Breast epithelium (tissue), 4 donors: Measurements from ENCODE around the gene FUNDC2. TPM values are rescaled to one million over a fixed set of nuclear protein-coding genes. Genes with fewer than 3 reads are reported as not detected.

Source experiments
- DNase-seq, 2 donors: peaks; one replicate each; pipeline ENCODE4 v3.0.0-alpha.2; 2019; ENCODE audit warnings: low spot score in 2 of 2
- H3K27ac ChIP-seq, 2 donors: fragments of 200-600 bp; sonication (generic) in 1 of 2; one replicate each; pipeline ENCODE4 v1.5.1; 2016 to 2019; ENCODE audit warnings: mild to moderate bottlenecking in 1 of 2
- H3K27me3 ChIP-seq, 2 donors: fragments of 200-600 bp; sonication (generic) in 1 of 2; one replicate each; pipeline versions ENCODE4 v1.5.1 to v1.6.0; 2017 to 2019; ENCODE audit warnings: control low read depth in 1 of 2, mild to moderate bottlenecking in 1 of 2
- H3K36me3 ChIP-seq: fragments of 200-600 bp; one replicate; pipeline ENCODE4 v1.5.1; 2019
- H3K4me1 ChIP-seq, 2 donors: fragments of 200-600 bp; sonication (generic); one replicate each; pipeline ENCODE4 v1.5.1; 2016 to 2019; ENCODE audit warnings: control low read depth in 1 of 2
- H3K4me3 ChIP-seq, 3 donors: fragments of 200-600 bp; sonication (generic); 1 replicate in 2 of 3; 2 replicates in 1 of 3; pipeline ENCODE4 v1.5.1; 2016 to 2019; ENCODE audit warnings: mild to moderate bottlenecking in 3 of 3, moderate library complexity in 2 of 3
- H3K9me3 ChIP-seq, 2 donors: fragments of 200-600 bp; sonication (generic) in 1 of 2; one replicate each; pipeline ENCODE4 v1.5.1; 2016 to 2019; ENCODE audit warnings: control low read depth in 1 of 2
- POLR2A ChIP-seq: fragments of 450-650 bp; IDR thresholded peaks from one replicate; pipeline ENCODE4 v1.6.1; 2016; ENCODE audit warnings: antibody characterized with exemption, mild to moderate bottlenecking, moderate library complexity
- POLR2AphosphoS5 ChIP-seq, 3 donors: sonication (generic); formaldehyde crosslinking; IDR thresholded peaks; one replicate each; pipeline ENCODE4 v1.6.1; 2017; ENCODE audit warnings: antibody characterized with exemption in 3 of 3
- intact Hi-C: fragments of 100-400 bp; cut with DNase I; formaldehyde crosslinking; loops from one replicate; pipeline ENCODE4 v1.15.1; 2023; ENCODE audit warnings: low total_unique reads
- total RNA-seq, 3 donors: library from RNA; depleted of rRNA; stranded (reverse); fragments of >200 nt; gene quantifications; one replicate each; pipeline ENCODE4 v1.1.0, GENCODE V29; 2016
- TF ChIP-seq, protein P1 (sequence below), 3 donors: fragments of 450-650 bp; IDR thresholded peaks; one replicate each; pipeline ENCODE4 v1.5.1; 2016 to 2017; ENCODE audit warnings: antibody characterized with exemption in 3 of 3, mild to moderate bottlenecking in 3 of 3, moderate library complexity in 3 of 3

The FUNDC2 gene
- total RNA-seq, 3 donors from 2014 or later: 76.7 to 99.0 (median 81.0) TPM

DNA sequence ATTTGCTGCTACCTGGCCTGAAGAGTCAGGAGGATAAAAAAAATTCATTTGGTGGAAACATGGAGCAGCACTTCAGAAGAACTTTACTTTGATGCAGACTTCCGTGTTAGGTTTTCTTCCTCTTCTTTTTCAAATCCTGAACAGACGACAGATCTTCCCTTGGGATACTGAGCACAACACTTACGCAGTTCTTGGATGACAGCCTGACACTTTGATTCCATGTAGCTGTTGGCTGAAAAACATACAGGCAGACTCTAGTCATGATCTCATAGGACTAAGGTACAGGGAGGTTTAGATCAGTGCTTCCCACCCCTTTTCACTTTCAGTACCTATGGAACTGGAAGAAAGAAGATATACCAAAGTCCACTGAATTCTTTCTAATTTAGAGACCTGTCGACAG is 35.1 kb downstream of the FUNDC2 start:
- no peak overlapping the region for H3K27ac ChIP-seq
- intact Hi-C loops: no loop called here
- DNase-seq: no peak
- H3K4me3 ChIP-seq: no peak overlapping the region
- no peaks in the 10 kb centered on the region for H3K4me1 ChIP-seq
- H3K27me3 ChIP-seq: no peaks in the 10 kb centered on the region
- TF ChIP-seq, protein P1, sequence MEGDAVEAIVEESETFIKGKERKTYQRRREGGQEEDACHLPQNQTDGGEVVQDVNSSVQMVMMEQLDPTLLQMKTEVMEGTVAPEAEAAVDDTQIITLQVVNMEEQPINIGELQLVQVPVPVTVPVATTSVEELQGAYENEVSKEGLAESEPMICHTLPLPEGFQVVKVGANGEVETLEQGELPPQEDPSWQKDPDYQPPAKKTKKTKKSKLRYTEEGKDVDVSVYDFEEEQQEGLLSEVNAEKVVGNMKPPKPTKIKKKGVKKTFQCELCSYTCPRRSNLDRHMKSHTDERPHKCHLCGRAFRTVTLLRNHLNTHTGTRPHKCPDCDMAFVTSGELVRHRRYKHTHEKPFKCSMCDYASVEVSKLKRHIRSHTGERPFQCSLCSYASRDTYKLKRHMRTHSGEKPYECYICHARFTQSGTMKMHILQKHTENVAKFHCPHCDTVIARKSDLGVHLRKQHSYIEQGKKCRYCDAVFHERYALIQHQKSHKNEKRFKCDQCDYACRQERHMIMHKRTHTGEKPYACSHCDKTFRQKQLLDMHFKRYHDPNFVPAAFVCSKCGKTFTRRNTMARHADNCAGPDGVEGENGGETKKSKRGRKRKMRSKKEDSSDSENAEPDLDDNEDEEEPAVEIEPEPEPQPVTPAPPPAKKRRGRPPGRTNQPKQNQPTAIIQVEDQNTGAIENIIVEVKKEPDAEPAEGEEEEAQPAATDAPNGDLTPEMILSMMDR (IDR thresholded peaks at IDR 0.05): no peak
- TF ChIP-seq POLR2AphosphoS5 (IDR thresholded peaks at IDR 0.05) (no peak), POLR2A (no peak)
- no peaks in the 10 kb centered on the region for H3K9me3 ChIP-seq
- no peaks in the 10 kb centered on the region for H3K36me3 ChIP-seq

DNA sequence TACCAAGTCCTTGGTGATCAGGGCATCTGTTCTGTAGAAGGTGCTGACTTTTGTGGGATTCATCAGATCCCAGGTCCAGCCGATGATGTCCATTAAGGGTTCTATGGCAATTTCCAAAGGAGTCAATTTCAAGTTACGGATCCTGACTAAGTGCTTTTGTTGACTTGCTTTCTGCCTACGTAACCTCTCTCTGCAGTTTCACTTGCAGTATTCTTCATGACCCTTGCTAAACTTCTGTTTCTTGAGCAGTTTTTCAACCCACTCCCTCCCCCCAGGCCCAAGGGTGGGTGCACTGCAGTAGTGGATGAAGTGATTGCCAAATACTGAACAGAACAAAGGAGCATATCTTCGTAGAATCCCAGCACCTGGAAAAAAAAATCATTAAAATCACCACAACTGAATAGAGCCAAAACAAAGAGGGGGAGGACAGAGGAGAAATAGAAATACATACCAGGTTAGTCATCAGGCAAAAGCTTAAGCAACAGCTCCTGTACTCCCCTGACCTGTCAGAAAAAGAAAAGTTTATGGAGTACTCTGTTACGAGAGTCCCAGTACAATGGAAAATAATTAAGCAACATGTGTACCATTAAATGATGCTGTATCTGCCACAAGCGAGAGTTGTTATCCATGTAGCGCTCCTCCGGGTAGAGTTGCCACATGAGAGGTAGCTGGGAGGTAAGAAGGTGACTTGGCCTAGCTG is 38.5 kb downstream of the FUNDC2 start:
- no peak for DNase-seq
- H3K36me3 ChIP-seq: no peaks in the 10 kb centered on the region
- no peaks in the 10 kb centered on the region for H3K9me3 ChIP-seq
- intact Hi-C loops: no loop called here
- no peaks in the 10 kb centered on the region for H3K27me3 ChIP-seq
- no peak for TF ChIP-seq POLR2AphosphoS5 (IDR thresholded peaks at IDR 0.05)
- TF ChIP-seq, protein P1 (IDR thresholded peaks at IDR 0.05): no peak
- TF ChIP-seq POLR2A: no peak
- H3K27ac ChIP-seq: peak overlapping the region; percentile 63 to 79
- peak overlapping the region in 1 of 3 donors; percentile 2 for H3K4me3 ChIP-seq
- no peaks in the 10 kb centered on the region for H3K4me1 ChIP-seq

DNA sequence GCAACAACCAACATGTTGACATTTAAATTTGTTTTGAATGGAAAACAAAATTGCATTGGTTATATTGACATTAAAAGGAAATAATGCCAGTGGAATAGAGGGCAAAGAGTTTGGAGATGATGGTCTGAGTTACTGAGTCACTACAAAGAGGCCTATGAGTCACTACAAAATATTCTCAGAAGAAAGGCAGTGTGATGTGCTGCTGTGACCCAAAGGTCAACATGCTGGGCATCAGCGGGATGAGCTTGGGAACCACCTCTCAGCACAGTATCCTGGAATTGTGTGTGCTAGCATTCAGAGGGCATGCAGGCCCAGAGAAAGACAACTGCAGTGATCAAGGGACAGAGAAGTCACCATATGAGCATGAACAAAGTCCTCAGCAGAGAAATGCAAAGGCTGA is 41.5 kb downstream of the FUNDC2 start:
- Histone ChIP-seq H3K4me3 (no peak overlapping the region), H3K36me3 (no peaks in the 10 kb centered on the region), H3K27ac (no peak overlapping the region), H3K9me3 (no peaks in the 10 kb centered on the region), H3K27me3 (no peaks in the 10 kb centered on the region), H3K4me1 (no peaks in the 10 kb centered on the region)
- DNase-seq: no peak
- TF ChIP-seq, protein P1 (IDR thresholded peaks at IDR 0.05): no peak
- TF ChIP-seq POLR2AphosphoS5 (IDR thresholded peaks at IDR 0.05): no peak
- no peak for TF ChIP-seq POLR2A
- intact Hi-C loops: no loop called here

DNA sequence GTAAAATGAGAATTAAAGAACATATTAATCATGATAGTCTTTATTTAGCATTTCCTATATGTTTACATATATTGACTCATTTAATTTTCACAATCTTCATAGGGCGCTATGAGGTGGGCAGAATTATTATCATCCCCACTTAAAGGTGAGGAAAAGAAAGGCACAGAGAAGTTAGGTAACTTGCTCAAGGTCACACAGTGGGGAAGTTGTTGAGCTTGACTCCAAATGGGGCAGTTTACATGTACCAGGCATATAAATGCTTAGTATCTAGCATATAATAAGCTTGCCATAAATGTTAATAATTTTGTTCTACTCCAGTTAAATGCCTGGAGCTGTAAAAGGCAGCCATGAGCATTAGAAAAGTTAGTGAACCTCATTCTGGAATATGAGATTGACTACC is 42.8 kb downstream of the FUNDC2 start:
- Histone ChIP-seq H3K36me3 (no peaks in the 10 kb centered on the region), H3K27me3 (no peaks in the 10 kb centered on the region), H3K4me3 (peak overlapping the region in 2 of 3 donors; percentile 57 to 78), H3K9me3 (no peaks in the 10 kb centered on the region), H3K4me1 (no peaks in the 10 kb centered on the region), H3K27ac (no peak overlapping the region)
- intact Hi-C loops: no loop called here
- TF ChIP-seq, protein P1 (IDR thresholded peaks at IDR 0.05): no peak
- TF ChIP-seq POLR2AphosphoS5 (IDR thresholded peaks at IDR 0.05) (no peak), POLR2A (no peak)
- no peak for DNase-seq

DNA sequence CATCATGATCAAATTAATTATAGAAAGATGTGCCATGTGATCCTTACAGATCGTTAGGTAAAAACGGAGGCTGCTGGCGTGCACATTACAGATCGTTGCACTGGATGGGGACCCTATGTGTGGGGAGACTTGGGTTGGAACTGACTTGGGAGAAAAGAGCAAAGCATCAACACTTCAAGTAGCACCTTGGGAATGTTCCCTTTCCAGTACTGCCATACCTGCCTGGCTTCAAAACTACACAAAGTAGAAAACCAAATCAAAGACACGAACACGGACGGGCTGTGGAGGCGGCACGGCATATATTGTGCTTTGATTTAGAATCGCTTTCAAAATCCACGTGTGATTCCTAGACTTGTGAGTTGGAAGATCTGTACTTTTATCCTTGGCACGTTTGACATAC is 43.4 kb downstream of the FUNDC2 start:
- Histone ChIP-seq H3K27me3 (no peaks in the 10 kb centered on the region), H3K36me3 (no peaks in the 10 kb centered on the region), H3K4me3 (peak overlapping the region; percentile 54 to 78 (median 57)), H3K27ac (no peak overlapping the region), H3K9me3 (no peaks in the 10 kb centered on the region), H3K4me1 (no peaks in the 10 kb centered on the region)
- DNase-seq: no peak
- intact Hi-C loops: no loop called here
- no peak for TF ChIP-seq POLR2AphosphoS5 (IDR thresholded peaks at IDR 0.05)
- TF ChIP-seq POLR2A: no peak
- TF ChIP-seq, protein P1 (IDR thresholded peaks at IDR 0.05): no peak
